Ishikawa (cell line): ENCODE measurements around the gene NUP188.

Experiments used
- CEBPB ChIP-seq: IDR thresholded peaks from 2 replicates; pipeline ENCODE4 v1.6.1; 2012
- CREB1 ChIP-seq: IDR thresholded peaks from 2 replicates; pipeline ENCODE4 v1.6.1; 2012; ENCODE audit warnings: low read depth
- EGR1 ChIP-seq: IDR thresholded peaks from 2 replicates; pipeline ENCODE4 v1.6.1; 2012
- EP300 ChIP-seq: IDR thresholded peaks from 2 replicates; pipeline ENCODE4 v1.6.1; 2012; ENCODE audit warnings: borderline replicate concordance
- FOXM1 ChIP-seq: IDR thresholded peaks from 2 replicates; pipeline ENCODE4 v1.6.1; 2012; ENCODE audit warnings: low read depth, borderline replicate concordance
- NFIC ChIP-seq: IDR thresholded peaks from 2 replicates; pipeline ENCODE4 v1.6.1; 2012
- RAD21 ChIP-seq: IDR thresholded peaks from 2 replicates; pipeline ENCODE4 v1.6.1; 2012; ENCODE audit warnings: low read depth
- TAF1 ChIP-seq: IDR thresholded peaks from 2 replicates; pipeline ENCODE4 v1.6.1; 2012; ENCODE audit warnings: low read depth, mild to moderate bottlenecking
- TCF12 ChIP-seq: IDR thresholded peaks from 2 replicates; pipeline ENCODE4 v1.6.1; 2012; ENCODE audit warnings: low read depth
- TEAD4 ChIP-seq: IDR thresholded peaks from 2 replicates; pipeline ENCODE4 v1.6.1; 2012
- YY1 ChIP-seq: IDR thresholded peaks from 2 replicates; pipeline ENCODE4 v1.6.1; 2012; ENCODE audit warnings: low read depth
- ZBTB7A ChIP-seq: IDR thresholded peaks from 2 replicates; pipeline ENCODE4 v1.6.1; 2012; ENCODE audit warnings: low read depth
- TF ChIP-seq, protein P1 (sequence below): IDR thresholded peaks from 2 replicates; pipeline ENCODE4 v1.6.1; 2012
- TF ChIP-seq, protein P2 (sequence below): IDR thresholded peaks from 2 replicates; pipeline ENCODE4 v1.6.1; 2012
- TF ChIP-seq, protein P3 (sequence below): IDR thresholded peaks from 2 replicates; pipeline ENCODE4 v1.6.1; 2012; ENCODE audit warnings: low read depth, mild to moderate bottlenecking

Gene NUP188, protein sequence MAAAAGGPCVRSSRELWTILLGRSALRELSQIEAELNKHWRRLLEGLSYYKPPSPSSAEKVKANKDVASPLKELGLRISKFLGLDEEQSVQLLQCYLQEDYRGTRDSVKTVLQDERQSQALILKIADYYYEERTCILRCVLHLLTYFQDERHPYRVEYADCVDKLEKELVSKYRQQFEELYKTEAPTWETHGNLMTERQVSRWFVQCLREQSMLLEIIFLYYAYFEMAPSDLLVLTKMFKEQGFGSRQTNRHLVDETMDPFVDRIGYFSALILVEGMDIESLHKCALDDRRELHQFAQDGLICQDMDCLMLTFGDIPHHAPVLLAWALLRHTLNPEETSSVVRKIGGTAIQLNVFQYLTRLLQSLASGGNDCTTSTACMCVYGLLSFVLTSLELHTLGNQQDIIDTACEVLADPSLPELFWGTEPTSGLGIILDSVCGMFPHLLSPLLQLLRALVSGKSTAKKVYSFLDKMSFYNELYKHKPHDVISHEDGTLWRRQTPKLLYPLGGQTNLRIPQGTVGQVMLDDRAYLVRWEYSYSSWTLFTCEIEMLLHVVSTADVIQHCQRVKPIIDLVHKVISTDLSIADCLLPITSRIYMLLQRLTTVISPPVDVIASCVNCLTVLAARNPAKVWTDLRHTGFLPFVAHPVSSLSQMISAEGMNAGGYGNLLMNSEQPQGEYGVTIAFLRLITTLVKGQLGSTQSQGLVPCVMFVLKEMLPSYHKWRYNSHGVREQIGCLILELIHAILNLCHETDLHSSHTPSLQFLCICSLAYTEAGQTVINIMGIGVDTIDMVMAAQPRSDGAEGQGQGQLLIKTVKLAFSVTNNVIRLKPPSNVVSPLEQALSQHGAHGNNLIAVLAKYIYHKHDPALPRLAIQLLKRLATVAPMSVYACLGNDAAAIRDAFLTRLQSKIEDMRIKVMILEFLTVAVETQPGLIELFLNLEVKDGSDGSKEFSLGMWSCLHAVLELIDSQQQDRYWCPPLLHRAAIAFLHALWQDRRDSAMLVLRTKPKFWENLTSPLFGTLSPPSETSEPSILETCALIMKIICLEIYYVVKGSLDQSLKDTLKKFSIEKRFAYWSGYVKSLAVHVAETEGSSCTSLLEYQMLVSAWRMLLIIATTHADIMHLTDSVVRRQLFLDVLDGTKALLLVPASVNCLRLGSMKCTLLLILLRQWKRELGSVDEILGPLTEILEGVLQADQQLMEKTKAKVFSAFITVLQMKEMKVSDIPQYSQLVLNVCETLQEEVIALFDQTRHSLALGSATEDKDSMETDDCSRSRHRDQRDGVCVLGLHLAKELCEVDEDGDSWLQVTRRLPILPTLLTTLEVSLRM (N-terminal part only)

DNA sequence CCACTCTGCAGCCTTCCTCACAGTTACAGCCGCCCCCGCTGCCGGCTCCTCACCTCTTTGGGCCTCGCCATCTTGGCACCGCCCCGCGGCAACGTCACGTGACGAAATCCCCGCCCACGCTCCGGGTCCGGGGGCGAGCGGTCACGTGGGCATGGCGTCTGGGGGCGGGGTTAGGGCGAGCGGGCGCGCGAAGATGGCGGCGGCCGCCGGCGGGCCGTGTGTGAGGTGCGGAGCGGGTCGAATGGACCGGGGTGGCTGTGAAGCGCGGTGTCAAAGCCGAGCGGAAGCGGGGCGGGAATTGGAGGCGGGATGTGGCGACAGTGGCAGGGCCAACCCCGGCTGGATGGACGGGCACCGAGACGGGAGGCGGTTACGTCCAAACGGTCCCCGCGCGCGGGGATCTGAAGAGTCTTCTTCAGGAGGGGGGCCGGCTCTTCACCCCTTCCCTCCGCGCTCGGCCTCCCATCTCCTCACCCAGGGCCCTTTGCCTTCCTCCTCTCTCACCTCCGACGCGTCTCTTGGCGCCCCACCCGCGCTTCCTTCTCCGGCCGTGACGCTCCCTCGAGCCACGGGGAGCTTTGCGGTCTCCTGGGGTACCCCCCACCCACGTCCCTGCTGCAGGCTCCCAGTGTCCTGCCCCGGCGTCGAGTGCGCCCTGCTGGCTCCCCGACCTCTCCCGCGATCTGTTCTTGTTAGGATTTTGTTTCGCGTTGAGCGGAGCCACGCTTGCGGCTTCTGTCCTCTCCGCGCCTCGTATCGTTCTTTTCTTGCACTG, at the start of gene NUP188, which contains the start of gene DOLK:
TSS of gene NUP188 (plus strand) at position 173 of the 775 bp plus-strand sequence. CDS start at position 194, 21 bp downstream.
TSS of gene DOLK (minus strand) at position 77 of the 775 bp plus-strand sequence. CDS start 300 bp downstream, outside the sequence.
- TF ChIP-seq FOXM1 (no peak), CREB1 (peak; percentile 69; the same call in 1 of the 2 replicates), ZBTB7A (no peak), TEAD4 (no peak; the same call in none of the 2 replicates), EGR1 (peak; percentile 100), CEBPB (no peak), NFIC (no peak; the same call in 1 of the 2 replicates), YY1 (peak; percentile 98), EP300 (no peak; the same call in 1 of the 2 replicates), RAD21 (no peak), TCF12 (peak; percentile 48), TAF1 (peak; percentile 99)
- TF ChIP-seq, protein P1, sequence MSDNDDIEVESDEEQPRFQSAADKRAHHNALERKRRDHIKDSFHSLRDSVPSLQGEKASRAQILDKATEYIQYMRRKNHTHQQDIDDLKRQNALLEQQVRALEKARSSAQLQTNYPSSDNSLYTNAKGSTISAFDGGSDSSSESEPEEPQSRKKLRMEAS, result 0 out of 2 replicates have a peak, but pooled peaks have one; percentile 47
- TF ChIP-seq, protein P2, sequence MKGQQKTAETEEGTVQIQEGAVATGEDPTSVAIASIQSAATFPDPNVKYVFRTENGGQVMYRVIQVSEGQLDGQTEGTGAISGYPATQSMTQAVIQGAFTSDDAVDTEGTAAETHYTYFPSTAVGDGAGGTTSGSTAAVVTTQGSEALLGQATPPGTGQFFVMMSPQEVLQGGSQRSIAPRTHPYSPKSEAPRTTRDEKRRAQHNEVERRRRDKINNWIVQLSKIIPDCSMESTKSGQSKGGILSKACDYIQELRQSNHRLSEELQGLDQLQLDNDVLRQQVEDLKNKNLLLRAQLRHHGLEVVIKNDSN, result peak; percentile 99
- TF ChIP-seq, protein P3, sequence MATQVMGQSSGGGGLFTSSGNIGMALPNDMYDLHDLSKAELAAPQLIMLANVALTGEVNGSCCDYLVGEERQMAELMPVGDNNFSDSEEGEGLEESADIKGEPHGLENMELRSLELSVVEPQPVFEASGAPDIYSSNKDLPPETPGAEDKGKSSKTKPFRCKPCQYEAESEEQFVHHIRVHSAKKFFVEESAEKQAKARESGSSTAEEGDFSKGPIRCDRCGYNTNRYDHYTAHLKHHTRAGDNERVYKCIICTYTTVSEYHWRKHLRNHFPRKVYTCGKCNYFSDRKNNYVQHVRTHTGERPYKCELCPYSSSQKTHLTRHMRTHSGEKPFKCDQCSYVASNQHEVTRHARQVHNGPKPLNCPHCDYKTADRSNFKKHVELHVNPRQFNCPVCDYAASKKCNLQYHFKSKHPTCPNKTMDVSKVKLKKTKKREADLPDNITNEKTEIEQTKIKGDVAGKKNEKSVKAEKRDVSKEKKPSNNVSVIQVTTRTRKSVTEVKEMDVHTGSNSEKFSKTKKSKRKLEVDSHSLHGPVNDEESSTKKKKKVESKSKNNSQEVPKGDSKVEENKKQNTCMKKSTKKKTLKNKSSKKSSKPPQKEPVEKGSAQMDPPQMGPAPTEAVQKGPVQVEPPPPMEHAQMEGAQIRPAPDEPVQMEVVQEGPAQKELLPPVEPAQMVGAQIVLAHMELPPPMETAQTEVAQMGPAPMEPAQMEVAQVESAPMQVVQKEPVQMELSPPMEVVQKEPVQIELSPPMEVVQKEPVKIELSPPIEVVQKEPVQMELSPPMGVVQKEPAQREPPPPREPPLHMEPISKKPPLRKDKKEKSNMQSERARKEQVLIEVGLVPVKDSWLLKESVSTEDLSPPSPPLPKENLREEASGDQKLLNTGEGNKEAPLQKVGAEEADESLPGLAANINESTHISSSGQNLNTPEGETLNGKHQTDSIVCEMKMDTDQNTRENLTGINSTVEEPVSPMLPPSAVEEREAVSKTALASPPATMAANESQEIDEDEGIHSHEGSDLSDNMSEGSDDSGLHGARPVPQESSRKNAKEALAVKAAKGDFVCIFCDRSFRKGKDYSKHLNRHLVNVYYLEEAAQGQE, result no peak

DNA sequence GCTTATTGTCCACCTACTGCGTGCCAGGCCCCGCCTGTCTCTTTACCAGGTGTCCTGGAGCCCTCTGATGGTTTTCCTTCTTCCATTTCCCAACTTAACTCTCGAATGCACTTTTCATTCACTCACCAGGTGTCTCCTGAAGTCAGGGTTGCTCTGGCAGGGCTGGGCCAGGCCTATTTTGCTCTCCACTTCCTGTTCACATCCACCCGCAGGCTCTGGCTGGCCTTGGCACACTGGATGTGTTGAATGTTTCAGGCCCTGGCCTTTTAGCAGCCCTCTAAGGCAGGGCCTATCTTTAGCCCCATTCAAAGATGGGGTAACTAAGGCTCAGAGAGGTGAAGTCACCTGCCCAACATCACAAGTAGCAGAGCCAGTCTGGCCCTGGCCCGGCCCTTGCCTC, 49.1 kb upstream of the NUP188 start:
- TF ChIP-seq CEBPB (no peak), ZBTB7A (no peak), TCF12 (no peak), FOXM1 (no peak), YY1 (no peak), EGR1 (no peak), TAF1 (no peak), NFIC (no peak), CREB1 (no peak), EP300 (no peak), TEAD4 (no peak), RAD21 (no peak)
- TF ChIP-seq, protein P1, result no peak
- TF ChIP-seq, protein P2, result no peak
- TF ChIP-seq, protein P3, result no peak

DNA sequence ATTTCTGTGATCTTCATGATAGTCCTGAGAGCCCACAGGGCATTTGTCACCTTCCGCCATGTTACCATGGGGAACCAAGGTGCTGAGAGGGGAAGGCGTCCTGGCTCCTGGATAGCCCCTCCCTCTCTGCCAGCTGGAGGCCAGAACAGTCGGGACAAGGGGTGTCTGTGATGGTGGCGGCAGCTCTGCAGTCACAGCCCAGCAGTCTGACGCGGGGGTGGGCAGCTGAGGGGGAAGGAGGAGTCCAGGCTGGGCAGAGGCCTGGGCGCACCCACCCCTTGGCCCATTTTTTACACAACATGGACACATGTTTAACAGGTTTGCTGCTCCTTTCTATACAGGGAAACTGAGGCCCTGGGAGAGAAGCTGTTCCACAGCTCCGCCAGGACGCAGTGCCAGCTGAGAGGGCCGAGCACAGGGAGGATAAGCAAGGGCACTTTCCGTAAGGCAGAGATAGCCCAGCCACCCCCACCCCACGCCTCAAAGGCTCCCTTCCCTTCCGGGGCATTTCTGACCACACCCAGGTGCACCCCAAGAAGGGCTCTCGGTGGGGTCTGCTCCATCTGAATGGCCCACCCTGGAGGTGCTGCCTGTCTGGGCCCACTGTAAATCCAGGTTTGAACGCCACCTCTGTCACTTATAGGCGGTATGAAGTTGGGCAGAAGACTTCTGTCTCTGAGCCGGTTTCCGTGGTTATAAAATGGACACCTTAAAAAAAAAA, 48.5 kb upstream of the NUP188 start:
- no peak for TF ChIP-seq EP300
- no peak for TF ChIP-seq ZBTB7A
- no peak for TF ChIP-seq TCF12
- no peak for TF ChIP-seq EGR1
- TF ChIP-seq TAF1, result no peak
- TF ChIP-seq NFIC, result no peak
- TF ChIP-seq, protein P3, result no peak
- TF ChIP-seq RAD21, result no peak
- TF ChIP-seq YY1, result no peak
- no peak for TF ChIP-seq FOXM1
